Activated naive CD8-positive, alpha-beta T cell treated with anti-CD3 and anti-CD28 coated beads for 36 hours (primary cell): ENCODE measurements around the gene DOCK1. TPM values are rescaled to one million over a fixed set of nuclear protein-coding genes. Genes with fewer than 3 reads are reported as not detected.
"Not testable (repeated sequence)": the region's sequence is repeated elsewhere in the genome, so short reads cannot be mapped to it uniquely, and the experiment has no call there.

Experiments
- DNase-seq: peaks from one replicate; pipeline ENCODE4 v3.0.0; 2021
- H3K27ac Mint-ChIP-seq: one replicate; pipeline ENCODE4 v1.8.0; 2022; ENCODE audit warnings: mild to moderate bottlenecking, moderate library complexity, mixed read lengths
- H3K27me3 Mint-ChIP-seq: one replicate; pipeline ENCODE4 v1.8.0; 2022; ENCODE audit warnings: mild to moderate bottlenecking, mixed read lengths
- H3K36me3 Mint-ChIP-seq: one replicate; pipeline ENCODE4 v1.8.0; 2021; ENCODE audit warnings: mild to moderate bottlenecking, mixed read lengths
- H3K4me1 Mint-ChIP-seq: one replicate; pipeline ENCODE4 v1.8.0; 2021; ENCODE audit warnings: mixed read lengths
- H3K4me3 Mint-ChIP-seq: one replicate; pipeline ENCODE4 v1.8.0; 2022; ENCODE audit warnings: mild to moderate bottlenecking, moderate library complexity, mixed read lengths
- H3K9me3 Mint-ChIP-seq: one replicate; pipeline ENCODE4 v1.8.0; 2022; ENCODE audit warnings: mixed read lengths
- total RNA-seq, 2 experiments: library from RNA; stranded (reverse); gene quantifications; one replicate each; pipeline ENCODE4 v1.2.3, GENCODE V29; 2021

DOCK1 gene
- total RNA-seq, 2 experiments from 2014 or later: 0.76 to 0.95 TPM

GRCh38 chr10:127292888-127293287 lies 387.7 kb downstream of the DOCK1 start:
- Mint-ChIP-seq H3K9me3 (peaks cover 9% of the 10 kb centered on the region), H3K27ac (no peak overlapping the region), H3K4me3 (no peak overlapping the region), H3K36me3 (no peaks in the 10 kb centered on the region), H3K4me1 (peaks cover 23% of the 10 kb centered on the region), H3K27me3 (peaks cover 59% of the 10 kb centered on the region)
- no peak for DNase-seq

- H3K4me3 Mint-ChIP-seq: no peak overlapping the region
- peaks cover 56% of the 10 kb centered on the region for H3K27me3 Mint-ChIP-seq
- H3K9me3 Mint-ChIP-seq: peaks cover 5% of the 10 kb centered on the region
- peak; percentile 55 for DNase-seq
- peaks cover 23% of the 10 kb centered on the region for H3K4me1 Mint-ChIP-seq
- H3K27ac Mint-ChIP-seq: no peak overlapping the region
- no peaks in the 10 kb centered on the region for H3K36me3 Mint-ChIP-seq
Observed at GRCh38 chr10:127293640-127294039, 388.4 kb downstream of the DOCK1 start.

- Mint-ChIP-seq H3K27me3 (peaks cover 36% of the 10 kb centered on the region), H3K4me3 (no peak overlapping the region), H3K9me3 (peaks cover 5% of the 10 kb centered on the region), H3K36me3 (no peaks in the 10 kb centered on the region), H3K27ac (no peak overlapping the region), H3K4me1 (peaks cover 23% of the 10 kb centered on the region)
- DNase-seq: no peak
Observed at GRCh38 chr10:127296696-127297095, 391.5 kb downstream of the DOCK1 start.

GRCh38 chr10:127298381-127298780 lies 393.2 kb downstream of the DOCK1 start:
- H3K9me3 Mint-ChIP-seq: peaks cover 5% of the 10 kb centered on the region
- peaks cover 31% of the 10 kb centered on the region for H3K27me3 Mint-ChIP-seq
- H3K36me3 Mint-ChIP-seq: no peaks in the 10 kb centered on the region
- peaks cover 14% of the 10 kb centered on the region for H3K4me1 Mint-ChIP-seq
- no peak overlapping the region for H3K27ac Mint-ChIP-seq
- no peak overlapping the region for H3K4me3 Mint-ChIP-seq
- no peak for DNase-seq

- not testable (repeated sequence) for H3K9me3 Mint-ChIP-seq, H3K4me1 Mint-ChIP-seq, DNase-seq, H3K27ac Mint-ChIP-seq, H3K36me3 Mint-ChIP-seq, H3K4me3 Mint-ChIP-seq
- peaks cover 31% of the 10 kb centered on the region for H3K27me3 Mint-ChIP-seq
Observed at GRCh38 chr10:127299192-127299591, 394.0 kb downstream of the DOCK1 start.

GRCh38 chr10:127299956-127300689 lies 394.9 kb downstream of the DOCK1 start:
- peaks cover 3% of the 10 kb centered on the region for H3K4me1 Mint-ChIP-seq
- no peaks in the 10 kb centered on the region for H3K9me3 Mint-ChIP-seq

GRCh38 chr10:127300868-127301321 lies 395.7 kb downstream of the DOCK1 start:
- Mint-ChIP-seq H3K27me3 (peaks cover 26% of the 10 kb centered on the region), H3K9me3 (no peaks in the 10 kb centered on the region), H3K4me3 (no peak overlapping the region)

More at GRCh38 chr10:127299956-127300689, 394.9 kb downstream of the DOCK1 start:
- H3K27me3 Mint-ChIP-seq: peaks cover 29% of the 10 kb centered on the region
- no peak overlapping the region for H3K27ac Mint-ChIP-seq
- DNase-seq: no peak
- no peak overlapping the region for H3K4me3 Mint-ChIP-seq
- H3K36me3 Mint-ChIP-seq: no peaks in the 10 kb centered on the region

GRCh38 chr10:127302343-127302742 lies 397.1 kb downstream of the DOCK1 start:
- Mint-ChIP-seq H3K4me3 (no peak overlapping the region), H3K4me1 (no peaks in the 10 kb centered on the region), H3K36me3 (no peaks in the 10 kb centered on the region), H3K27me3 (peaks cover 12% of the 10 kb centered on the region), H3K27ac (no peak overlapping the region), H3K9me3 (no peaks in the 10 kb centered on the region)
- DNase-seq: no peak

More at GRCh38 chr10:127300868-127301321, 395.7 kb downstream of the DOCK1 start:
- Mint-ChIP-seq H3K36me3 (no peaks in the 10 kb centered on the region), H3K27ac (no peak overlapping the region), H3K4me1 (peaks cover 2% of the 10 kb centered on the region)
- DNase-seq: no peak

- no peak overlapping the region for H3K27ac Mint-ChIP-seq
- no peak overlapping the region for H3K4me3 Mint-ChIP-seq
- no peaks in the 10 kb centered on the region for H3K4me1 Mint-ChIP-seq
- H3K36me3 Mint-ChIP-seq: no peaks in the 10 kb centered on the region
- peaks cover 11% of the 10 kb centered on the region for H3K27me3 Mint-ChIP-seq
- DNase-seq: no peak
- no peaks in the 10 kb centered on the region for H3K9me3 Mint-ChIP-seq
Observed at GRCh38 chr10:127303105-127303504, 397.9 kb downstream of the DOCK1 start.

- Mint-ChIP-seq H3K4me1 (no peaks in the 10 kb centered on the region), H3K9me3 (no peaks in the 10 kb centered on the region), H3K36me3 (no peaks in the 10 kb centered on the region), H3K27me3 (peaks cover 11% of the 10 kb centered on the region), H3K27ac (no peak overlapping the region), H3K4me3 (no peak overlapping the region)
- DNase-seq: no peak
Observed at GRCh38 chr10:127303746-127304145, 398.5 kb downstream of the DOCK1 start.

- Mint-ChIP-seq H3K27me3 (peaks cover 7% of the 10 kb centered on the region), H3K36me3 (no peaks in the 10 kb centered on the region), H3K4me3 (no peak overlapping the region), H3K9me3 (no peaks in the 10 kb centered on the region), H3K4me1 (no peaks in the 10 kb centered on the region), H3K27ac (no peak overlapping the region)
- DNase-seq: no peak
Observed at GRCh38 chr10:127306479-127306878, 401.3 kb downstream of the DOCK1 start.

GRCh38 chr10:127307338-127307737 lies 402.1 kb downstream of the DOCK1 start:
- no peaks in the 10 kb centered on the region for H3K4me1 Mint-ChIP-seq
- no peak overlapping the region for H3K27ac Mint-ChIP-seq
- H3K36me3 Mint-ChIP-seq: no peaks in the 10 kb centered on the region
- DNase-seq: no peak
- no peaks in the 10 kb centered on the region for H3K9me3 Mint-ChIP-seq
- H3K4me3 Mint-ChIP-seq: no peak overlapping the region
- peaks cover 4% of the 10 kb centered on the region for H3K27me3 Mint-ChIP-seq

GRCh38 chr10:127308031-127308430 lies 402.8 kb downstream of the DOCK1 start:
- Mint-ChIP-seq H3K27ac (no peak overlapping the region), H3K27me3 (peaks cover 1% of the 10 kb centered on the region), H3K4me3 (no peak overlapping the region), H3K36me3 (no peaks in the 10 kb centered on the region), H3K9me3 (no peaks in the 10 kb centered on the region), H3K4me1 (no peaks in the 10 kb centered on the region)
- no peak for DNase-seq

- H3K4me1 Mint-ChIP-seq, H3K9me3 Mint-ChIP-seq, H3K4me3 Mint-ChIP-seq, H3K27ac Mint-ChIP-seq, H3K27me3 Mint-ChIP-seq, DNase-seq, H3K36me3 Mint-ChIP-seq: not testable (repeated sequence)
Observed at GRCh38 chr10:127309619-127310018, 404.4 kb downstream of the DOCK1 start.

- Mint-ChIP-seq H3K36me3 (no peaks in the 10 kb centered on the region), H3K4me1 (no peaks in the 10 kb centered on the region), H3K4me3 (no peak overlapping the region), H3K9me3 (no peaks in the 10 kb centered on the region), H3K27me3 (no peaks in the 10 kb centered on the region), H3K27ac (no peak overlapping the region)
- no peak for DNase-seq
Observed at GRCh38 chr10:127310430-127310829, 405.2 kb downstream of the DOCK1 start.

- Mint-ChIP-seq H3K36me3 (no peaks in the 10 kb centered on the region), H3K27me3 (no peaks in the 10 kb centered on the region), H3K9me3 (no peaks in the 10 kb centered on the region)
Observed at GRCh38 chr10:127310923-127311322, 405.7 kb downstream of the DOCK1 start.

More at GRCh38 chr10:127310923-127311322, 405.7 kb downstream of the DOCK1 start:
- Mint-ChIP-seq H3K27ac (no peak overlapping the region), H3K4me3 (no peak overlapping the region), H3K4me1 (no peaks in the 10 kb centered on the region)
- DNase-seq: no peak
